Measurements from ENCODE around the gene SCN10A. TPM values are rescaled to one million over a fixed set of nuclear protein-coding genes. Genes with fewer than 3 reads are reported as not detected.

Gene SCN10A
- total RNA-seq, 2 donors from 2014 or later, result not detected

DNA sequence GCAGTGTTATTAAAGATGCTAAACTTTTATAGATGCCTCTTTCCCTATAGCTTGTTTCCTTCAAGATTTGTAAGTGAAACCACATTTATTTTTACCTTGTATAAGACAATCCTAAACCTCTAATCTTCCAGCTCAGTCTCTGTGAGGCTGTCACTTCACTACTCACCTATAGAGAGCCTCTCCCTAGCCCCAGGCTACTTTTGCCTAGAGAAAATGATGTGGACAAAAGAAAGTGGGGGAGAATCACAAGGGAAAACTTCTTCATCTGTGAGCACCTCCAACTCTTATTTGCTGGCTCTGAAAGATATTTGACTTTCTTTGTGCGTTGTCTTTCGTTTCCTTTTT lies 91.7 kb downstream of the SCN10A start:
- ATAC-seq, result no peak
- no peak for DNase-seq
- intact Hi-C loops (cut with DNase I, micrococcal nuclease), result no loop called here

DNA sequence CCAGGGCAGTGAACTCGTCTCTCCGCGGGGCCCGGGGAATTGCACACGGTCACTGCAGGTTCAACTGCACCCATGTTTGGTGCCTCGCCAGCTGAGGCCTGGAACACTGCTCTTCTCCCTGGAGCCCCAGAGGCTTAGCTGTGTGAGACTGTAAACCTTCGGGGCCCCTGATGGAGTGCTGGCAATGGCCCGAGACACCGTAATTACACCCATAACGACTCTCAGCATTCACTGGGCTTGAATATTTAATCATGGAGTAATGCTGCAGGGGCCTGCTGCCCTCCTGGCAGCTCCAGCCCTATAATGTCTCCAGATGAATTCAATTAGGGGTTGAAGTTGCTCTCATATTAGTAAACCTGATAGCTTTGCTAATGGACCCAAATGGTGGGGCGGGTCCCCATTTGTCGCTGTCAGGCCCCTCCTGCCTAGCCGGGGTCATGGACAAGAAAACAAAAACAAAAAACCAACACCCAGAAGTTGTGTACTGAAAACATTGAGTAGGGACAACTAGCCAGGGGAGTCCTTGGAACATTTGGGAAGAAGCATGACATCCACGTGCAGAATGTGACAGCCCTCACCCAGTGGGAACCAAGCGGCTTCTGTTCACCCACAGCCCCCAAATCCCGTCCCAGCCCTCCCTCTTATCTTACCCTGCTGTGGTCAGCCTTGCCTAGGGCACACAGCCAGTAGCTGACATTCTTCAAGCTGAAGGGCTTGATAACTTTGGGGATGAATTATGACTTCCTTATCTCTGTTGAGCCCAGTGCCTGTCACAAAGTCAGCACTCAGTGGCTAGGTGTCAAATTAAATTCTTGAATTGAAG lies 92.2 kb downstream of the SCN10A start:
- intact Hi-C loops (cut with DNase I, micrococcal nuclease), result no loop called here
- ATAC-seq (no peak), DNase-seq (no peak)

DNA sequence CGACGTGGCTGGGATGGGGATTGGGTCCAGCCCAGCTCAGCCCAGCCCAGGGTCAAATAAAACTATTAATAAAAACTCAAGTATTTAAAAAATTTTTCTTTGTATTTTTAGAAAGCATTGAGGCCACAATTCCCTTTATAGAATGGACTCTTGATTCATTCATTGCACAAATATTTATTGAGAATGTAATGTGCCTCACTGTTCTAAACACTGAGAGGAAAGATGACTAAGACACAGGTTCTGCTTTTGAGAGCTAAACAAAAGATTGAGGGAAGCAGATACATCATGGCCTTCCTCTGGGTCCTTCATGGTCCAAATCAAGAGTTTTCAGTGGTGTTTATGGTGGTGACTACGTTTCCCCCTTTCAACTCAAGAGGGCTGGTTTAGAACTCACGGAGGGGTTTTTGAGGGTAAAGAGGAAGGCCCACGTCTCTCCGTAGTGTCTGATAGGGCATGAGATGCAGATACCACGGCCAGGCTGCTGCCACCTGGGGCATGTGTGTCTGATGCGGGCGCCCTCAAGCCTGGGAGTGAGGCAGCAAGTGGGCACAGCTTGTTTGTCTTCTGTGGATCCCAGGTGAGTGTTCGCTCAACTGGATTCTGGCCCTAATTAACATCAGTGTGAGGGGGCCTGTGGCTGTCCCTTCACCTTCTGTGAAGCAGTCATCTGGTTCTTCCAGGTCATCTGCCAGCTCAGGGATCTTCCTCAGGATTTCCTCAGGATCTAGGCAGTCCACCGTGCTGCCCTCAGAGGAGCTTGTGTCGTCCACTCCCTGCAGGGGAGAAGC lies 93.0 kb downstream of the SCN10A start:
- intact Hi-C loops (cut with DNase I, micrococcal nuclease), result no loop called here
- no peak for ATAC-seq
- no peak for DNase-seq

DNA sequence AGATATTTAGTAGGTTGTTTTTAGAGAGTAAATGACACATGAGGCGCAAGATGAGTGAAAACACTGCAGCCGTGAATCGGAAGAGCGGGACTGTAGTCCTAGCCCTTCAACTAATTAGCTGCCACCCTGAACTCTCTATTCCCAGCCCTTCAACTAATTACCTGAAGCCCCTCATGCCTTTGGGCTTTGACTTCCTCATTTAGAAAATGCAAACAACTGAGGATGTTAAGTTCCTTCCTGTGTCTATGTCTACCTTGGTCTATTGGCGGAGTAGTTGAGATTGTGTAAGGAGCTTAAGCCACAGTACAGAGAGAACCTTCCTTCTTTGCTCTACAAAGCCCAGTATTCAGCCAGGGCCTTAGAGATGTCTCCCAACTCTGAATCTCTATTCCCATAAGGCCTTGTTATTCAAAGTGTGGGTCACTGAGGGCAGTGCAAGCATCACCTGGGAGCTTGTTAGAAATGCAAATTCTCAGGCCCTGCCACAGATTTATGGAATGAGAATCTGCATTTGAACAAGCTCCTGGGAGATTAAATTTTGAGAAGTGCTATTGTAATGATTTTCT lies 94.7 kb downstream of the SCN10A start:
- ATAC-seq (no peak), DNase-seq (no peak)
- intact Hi-C loops (cut with DNase I, micrococcal nuclease), result no loop called here

DNA sequence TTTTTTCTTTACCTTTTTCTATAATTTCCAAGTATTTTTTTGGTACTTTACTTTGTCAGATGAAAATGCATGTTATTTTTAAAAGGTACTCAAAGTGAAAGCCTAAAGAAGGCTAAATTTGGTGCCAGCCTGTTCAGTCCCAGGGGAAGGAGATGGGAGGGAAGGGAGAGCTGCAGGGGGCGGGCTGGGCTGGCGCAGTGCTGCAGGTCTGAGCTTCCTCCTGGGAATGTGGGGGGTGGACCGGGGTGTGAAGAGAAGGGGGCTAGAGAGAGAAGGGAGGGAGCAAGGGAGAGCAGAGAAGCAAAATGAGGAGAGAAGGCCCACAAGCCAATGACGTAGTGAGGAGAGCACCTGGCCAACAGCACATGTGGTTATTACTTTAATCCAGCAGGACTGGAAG lies 95.6 kb downstream of the SCN10A start:
- no peak for DNase-seq
- intact Hi-C loops (cut with DNase I, micrococcal nuclease), result no loop called here

DNA sequence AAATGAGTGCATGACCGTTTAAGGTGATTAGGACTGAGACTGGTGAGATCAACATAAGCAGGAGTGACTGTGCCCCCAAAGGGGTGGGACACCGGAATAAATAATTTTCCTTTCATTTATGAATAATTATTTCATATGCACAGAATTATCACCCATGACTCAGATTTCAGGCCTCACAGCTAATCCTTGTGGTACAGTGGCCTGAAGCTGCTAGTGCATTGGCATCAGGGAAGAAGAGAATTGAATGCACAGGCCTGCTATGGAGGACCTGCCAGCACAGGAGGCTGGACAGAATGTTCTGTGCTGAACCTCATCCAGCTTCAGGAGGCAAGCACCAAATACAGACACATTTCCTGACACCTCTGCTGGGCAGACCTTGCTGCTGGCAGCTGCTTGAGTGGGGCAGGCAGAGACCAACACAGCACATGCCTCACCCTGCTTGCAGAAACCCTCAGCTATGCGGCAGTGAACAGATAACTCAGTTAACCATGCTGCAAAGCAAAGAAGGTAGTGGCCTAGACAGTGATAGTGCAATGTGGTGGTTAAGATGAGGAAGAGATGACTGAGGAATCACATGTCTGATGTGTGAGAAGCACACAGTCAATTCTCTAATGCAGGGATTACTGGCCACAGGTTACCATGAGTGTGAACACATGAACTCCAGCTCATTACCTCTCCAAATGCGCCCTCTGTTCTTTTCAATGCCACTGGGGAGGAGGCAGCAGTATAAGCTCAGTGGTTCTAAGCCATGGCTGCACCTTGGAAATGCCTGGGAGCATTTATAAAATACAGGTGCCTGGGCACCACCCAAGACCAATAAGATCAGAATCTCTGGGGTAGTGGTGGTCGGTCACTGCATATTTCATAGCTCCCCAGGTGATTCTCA lies 98.4 kb downstream of the SCN10A start:
- intact Hi-C loops (cut with DNase I, micrococcal nuclease), result no loop called here
- DNase-seq (no peak), ATAC-seq (no peak)

More for the DNA sequence above, 95.6 kb downstream of the SCN10A start:
- ATAC-seq, result no peak

DNA sequence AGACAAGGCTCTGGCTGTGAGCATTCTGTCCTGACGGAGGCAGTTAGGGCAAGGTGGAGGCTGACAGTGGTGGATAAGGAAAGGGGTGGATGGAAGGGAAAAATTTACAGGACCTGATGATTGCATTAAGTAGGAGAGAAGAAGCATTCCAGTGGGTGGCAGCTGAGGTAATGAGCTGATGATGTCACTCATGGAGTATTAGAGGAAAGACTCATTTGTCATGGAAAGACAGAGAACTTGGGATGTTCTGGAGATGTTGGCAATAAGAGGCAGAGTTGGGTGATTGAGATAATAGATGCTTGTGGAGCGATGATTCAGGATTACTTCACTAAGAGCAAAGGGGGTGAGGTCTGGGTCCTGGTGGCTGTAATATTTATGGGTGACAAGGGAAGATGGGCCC lies 102.9 kb downstream of the SCN10A start:
- DNase-seq (no peak), ATAC-seq (no peak)
- intact Hi-C loops (cut with DNase I, micrococcal nuclease), result no loop called here

DNA sequence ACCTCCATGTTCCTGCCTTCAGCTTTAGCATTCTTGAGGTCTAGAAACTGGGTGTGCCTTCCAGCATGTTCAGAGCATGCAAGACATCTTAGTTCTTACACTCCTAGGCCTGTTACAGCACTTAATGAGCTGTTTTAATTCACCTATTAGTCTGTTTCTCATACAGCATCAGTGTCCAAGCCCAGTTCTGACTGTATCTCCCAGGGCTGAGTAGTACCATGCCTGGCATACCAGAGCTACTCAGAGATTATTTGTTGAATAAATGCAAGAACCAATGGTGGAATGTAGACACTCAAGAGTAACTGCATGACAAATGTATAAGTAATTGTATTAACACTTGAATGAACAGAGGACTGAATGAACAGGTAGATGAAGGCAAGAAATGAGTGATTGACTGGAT lies 104.7 kb downstream of the SCN10A start:
- DNase-seq, result no peak
- ATAC-seq, result no peak
- intact Hi-C loops (cut with DNase I, micrococcal nuclease), result no loop called here

DNA sequence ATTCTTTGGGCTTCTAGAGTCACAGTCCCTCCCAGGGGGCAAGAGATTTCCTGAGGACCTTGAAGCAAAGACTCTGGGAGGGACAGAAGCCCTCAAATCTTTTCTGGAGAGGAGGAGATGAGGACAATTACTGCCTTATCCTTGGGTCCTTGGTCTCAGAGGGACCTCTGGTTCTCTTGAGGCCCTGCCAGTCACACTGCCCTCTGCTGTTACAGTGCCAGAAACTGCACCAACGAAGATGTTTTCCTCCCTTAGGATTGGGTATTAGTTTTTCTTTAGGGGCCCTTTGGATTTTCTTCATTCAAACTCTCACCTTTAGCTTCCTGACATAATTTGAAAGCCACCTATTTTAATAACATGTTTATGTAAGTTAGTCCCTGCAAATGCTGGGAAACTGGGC lies 108.3 kb downstream of the SCN10A start:
- DNase-seq, result no peak
- no peak for ATAC-seq
- intact Hi-C loops (cut with DNase I, micrococcal nuclease), result no loop called here

DNA sequence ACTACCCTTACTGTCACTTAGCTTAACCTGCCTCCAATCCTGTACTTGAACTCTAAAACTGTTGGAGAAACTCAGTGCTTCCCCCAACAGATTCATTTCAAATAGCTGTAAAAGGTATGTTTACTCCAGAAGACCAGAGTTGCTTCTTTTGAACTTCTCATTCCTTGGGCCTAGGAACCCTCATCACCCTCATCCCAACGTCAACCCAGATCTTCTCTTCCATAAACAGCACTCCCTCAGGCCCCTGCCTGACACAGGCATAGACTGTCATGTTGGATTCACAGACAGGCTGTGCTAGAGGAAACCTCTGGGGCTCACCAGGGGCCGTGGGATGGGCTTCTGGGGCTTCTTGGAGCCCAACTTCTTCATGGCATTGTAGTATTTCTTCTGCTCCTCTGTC lies 109.1 kb downstream of the SCN10A start:
- ATAC-seq, result no peak
- DNase-seq, result no peak
- intact Hi-C loops (cut with DNase I, micrococcal nuclease), result no loop called here

DNA sequence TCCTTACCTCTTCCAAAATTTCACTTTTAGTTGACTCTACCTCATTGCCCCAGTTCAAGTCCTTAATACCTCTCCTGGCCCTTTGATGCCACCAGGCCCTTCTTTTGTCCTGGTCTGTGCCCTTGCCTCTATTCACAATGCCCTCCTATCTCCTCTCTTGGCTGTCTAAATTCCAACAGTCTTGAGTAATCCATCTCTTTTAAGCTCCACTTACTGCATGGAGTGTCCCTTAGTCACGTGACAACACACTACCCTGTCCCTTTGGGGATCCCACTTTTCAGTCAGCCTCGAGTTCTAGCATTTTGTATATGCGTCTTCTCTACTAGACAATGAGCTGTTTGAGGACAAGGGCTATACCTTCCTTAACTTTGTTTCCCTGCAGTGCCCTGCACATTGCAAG lies 113.8 kb downstream of the SCN10A start:
- DNase-seq (no peak), ATAC-seq (no peak)
- intact Hi-C loops (cut with DNase I, micrococcal nuclease), result no loop called here

DNA sequence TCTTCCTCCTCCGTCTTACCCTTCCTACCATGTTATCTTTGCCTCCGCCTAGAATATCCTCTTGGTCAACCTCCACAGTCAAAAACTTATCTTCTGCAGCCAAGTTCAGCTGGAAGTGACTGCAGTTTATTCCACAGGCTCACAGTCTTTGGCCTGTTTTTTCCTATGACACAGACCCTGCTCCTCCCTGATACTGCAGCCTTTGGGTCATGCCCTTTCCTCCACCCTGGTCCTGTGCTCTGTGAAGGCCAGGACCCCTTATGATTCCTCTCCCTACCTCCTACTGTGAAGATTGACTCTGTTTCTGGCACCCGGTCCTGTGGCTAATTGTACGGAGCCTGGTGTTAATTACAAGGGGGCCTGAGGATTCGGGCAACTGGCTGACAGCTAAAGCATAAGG lies 117.3 kb downstream of the SCN10A start:
- no peak for DNase-seq
- no peak for ATAC-seq
- intact Hi-C loops (cut with DNase I, micrococcal nuclease), result no loop called here

DNA sequence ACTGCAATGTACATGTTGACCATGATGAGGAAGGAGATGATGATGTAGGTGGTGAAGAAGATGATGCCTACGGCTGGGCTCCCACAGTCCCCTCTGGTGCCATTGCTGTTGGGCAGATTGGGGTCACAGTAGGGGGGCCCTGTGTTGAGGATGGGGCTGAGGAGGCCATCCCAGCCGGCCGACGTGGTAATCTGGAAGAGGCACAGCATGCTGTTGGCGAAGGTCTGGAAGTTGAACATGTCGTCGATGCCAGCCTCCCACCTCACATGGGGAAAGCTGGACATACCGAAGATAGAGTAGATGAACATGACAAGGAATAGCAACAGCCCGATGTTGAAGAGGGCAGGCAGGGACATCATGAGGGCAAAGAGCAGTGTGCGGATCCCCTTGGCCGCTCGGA lies 118.0 kb downstream of the SCN10A start:
- intact Hi-C loops (cut with DNase I, micrococcal nuclease), result no loop called here
- no peak for DNase-seq
- no peak for ATAC-seq

DNA sequence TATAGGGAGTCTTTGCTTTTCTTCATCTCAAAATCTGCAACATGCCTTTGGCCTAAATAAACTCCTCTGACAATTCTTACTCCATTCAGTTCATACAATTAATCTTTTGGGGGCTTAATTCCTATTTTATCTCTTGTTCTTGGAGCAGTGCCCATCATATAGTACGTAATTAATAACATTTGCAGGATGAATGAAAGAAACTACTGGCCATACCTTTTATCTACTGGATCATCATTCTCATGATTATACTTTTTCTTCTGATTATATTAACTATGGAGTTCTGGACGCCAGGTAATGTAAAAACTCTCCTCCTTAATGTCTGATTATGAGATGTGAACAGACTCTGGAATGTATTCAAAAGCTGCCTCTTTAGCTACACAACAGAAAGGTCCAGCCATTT lies 120.0 kb downstream of the SCN10A start:
- ATAC-seq (no peak), DNase-seq (no peak)
- intact Hi-C loops (cut with DNase I, micrococcal nuclease), result no loop called here

DNA sequence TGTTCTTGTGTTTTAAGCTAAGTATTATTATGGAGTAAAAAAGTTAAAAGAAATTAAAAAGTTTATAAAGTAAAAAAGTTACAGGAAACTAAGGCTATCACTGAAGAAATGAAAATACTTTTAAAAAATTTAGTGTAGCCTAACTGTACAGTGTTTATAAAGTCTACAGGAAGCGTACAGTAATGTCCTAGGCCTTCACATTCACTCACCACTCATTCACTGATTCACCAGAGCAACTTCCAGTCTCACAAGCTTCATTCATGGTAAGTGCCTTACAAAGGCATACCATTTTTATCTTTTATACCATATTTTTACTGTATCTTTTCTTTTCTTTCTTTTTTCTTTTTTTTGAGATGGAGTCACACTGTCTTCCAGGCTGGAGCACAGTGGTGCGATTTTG lies 125.8 kb downstream of the SCN10A start:
- intact Hi-C loops (cut with DNase I, micrococcal nuclease), result no loop called here
- no peak for ATAC-seq
- DNase-seq, result no peak

DNA sequence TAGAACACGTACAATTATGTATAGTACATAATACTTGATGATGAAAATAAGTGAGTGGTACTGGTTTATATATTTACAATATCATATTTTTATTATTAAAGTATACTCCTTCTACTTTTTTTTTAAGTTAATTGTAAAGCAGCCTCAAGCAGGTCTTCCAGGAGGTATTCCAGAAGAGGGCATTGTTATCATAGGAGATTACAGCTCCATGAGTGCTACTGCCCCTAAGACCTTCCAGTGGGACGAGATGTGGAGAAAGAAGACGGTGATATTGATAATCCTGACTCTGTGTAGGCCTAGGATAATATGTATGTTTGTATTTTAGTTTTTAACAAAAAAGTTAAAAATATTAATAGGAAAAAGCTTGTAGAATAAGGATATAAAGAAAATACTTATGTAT lies 126.2 kb downstream of the SCN10A start:
- DNase-seq (no peak), ATAC-seq (no peak)
- intact Hi-C loops (cut with DNase I, micrococcal nuclease), result no loop called here

DNA sequence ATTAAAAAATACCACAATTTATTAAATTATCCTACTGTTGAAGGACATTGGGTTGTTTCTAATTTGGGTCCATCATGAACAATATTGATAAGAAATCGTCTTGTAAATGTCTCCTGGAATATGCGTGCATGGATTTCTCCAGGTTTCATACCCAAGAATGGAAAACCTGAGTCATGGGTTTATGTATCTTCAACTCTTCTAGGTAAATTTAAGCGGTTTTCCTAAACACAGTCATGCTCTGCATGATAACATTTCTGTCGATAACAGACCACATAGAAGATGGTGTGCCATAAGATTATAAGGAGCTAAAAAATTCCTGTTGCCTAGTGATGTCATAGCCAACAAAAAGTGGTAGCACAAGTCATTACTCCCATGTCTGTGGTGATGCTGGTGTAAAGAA lies 126.7 kb downstream of the SCN10A start:
- intact Hi-C loops (cut with DNase I, micrococcal nuclease), result no loop called here
- DNase-seq (no peak), ATAC-seq (no peak)

DNA sequence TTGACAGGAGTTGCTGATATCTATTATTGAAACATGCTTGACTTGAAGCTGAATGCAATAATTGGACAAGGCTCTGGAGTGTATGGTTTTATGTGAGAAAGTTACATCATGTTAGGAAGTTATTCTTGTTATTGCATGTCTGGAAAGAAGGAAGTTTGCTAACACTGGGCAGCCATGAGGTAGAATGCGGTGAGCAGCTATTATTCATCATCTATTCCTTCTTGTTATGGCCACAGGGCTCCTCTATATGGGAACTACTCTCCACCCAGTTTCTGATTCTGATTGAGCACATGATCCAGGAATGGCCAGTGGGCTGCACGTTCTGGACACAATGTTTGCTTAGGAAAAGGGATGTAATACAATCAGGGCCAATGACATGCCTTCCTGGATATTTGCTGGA lies 128.7 kb downstream of the SCN10A start:
- ATAC-seq, result no peak

DNA sequence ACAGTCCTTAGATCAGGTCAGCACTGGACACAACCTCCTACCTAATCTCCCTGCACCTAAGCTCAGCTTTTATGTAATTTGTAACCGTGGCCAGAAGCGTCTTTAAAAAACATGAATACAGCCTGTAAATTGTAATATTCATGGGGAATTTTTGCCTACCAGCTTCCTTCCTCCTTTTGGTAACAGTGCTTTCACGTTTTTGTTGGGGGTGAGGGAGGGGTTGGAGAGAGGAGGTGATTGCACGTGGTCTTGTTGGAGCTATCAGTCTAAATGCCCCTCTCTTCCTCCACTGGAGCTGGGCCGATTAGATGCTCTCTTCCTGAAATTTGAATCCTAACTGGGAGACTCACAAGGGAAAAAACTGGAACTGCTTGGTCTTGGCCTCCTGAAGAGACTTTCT lies 131.5 kb downstream of the SCN10A start:
- no peak for ATAC-seq
- intact Hi-C loops (cut with DNase I, micrococcal nuclease), result no loop called here

More for the DNA sequence above, 128.7 kb downstream of the SCN10A start:
- intact Hi-C loops (cut with DNase I, micrococcal nuclease), result no loop called here
- DNase-seq, result no peak

More for the DNA sequence above, 131.5 kb downstream of the SCN10A start:
- DNase-seq, result no peak
